ENCODE results near the gene MRPL24. TPM values are rescaled to one million over a fixed set of nuclear protein-coding genes. Genes with fewer than 3 reads are reported as not detected.

Gene MRPL24
- total and polyA plus RNA-seq, 2 of the 13 experiments (the other 11 are each of a cell fraction or from before 2014, with no cell fraction given), result 38.1 to 42.9 TPM

DNA sequence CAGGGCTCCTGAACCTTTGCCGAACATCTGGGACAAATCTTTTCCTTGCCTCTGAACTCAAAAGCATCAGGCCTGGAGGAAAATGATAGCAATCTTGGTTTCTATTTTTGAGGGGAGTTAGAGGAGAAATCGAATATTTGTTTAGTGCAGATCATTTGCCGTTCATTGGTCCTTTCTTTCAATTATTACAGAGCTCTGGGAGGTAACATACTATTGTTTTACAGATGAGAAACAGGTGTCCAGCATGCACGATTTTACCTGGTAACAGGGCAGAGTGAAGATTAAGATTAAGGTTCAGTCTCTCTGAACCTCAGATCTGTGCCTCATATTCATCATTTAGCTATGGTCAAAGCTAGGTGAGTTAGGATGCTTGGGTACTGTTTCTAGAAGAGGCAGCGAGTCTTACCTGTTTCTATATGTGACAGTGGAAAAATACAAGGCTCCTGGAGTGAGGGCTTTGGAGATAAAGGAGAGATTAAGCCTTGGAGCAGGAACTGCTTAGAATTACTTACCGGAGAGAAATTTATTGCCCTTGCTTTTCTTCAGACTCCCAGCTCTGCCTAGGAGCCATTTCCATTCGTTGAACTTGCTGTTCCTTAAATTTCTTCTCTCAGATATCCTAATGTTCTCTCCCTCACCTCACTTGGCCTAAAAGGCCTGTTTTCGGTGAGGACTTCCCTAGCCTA, 27.9 kb upstream of the MRPL24 start:
- Histone ChIP-seq H3K36me3 (replicated peaks in 1 of 2; ENCODE audit: control insufficient read depth in 1 of 2, insufficient read depth in 2 of 2, low read length in 2 of 2) (peaks cover 3 to 27% of the 10 kb centered on the region in 2 experiments; a peak in 3 of 5 replicates), H3K4me2 (ENCODE audit: low read depth, low read length) (peak overlapping the region; percentile 85), H3K27ac (ENCODE audit: extremely low read length, insufficient read depth, low read length) (no peak overlapping the region), H4K20me1 (ENCODE audit: insufficient read depth, low read length) (peaks cover 5% of the 10 kb centered on the region; the same call in 1 of the 2 replicates), H3K4me1 (ENCODE audit: insufficient read depth, low read length) (peaks cover 59% of the 10 kb centered on the region), H3K27me3 (ENCODE audit: control insufficient read depth in 1 of 2, insufficient read depth in 2 of 2, low read length in 2 of 2) (no peaks in the 10 kb centered on the region; a peak in 1 of 5 replicates), H3K79me2 (ENCODE audit: insufficient read depth, low read length) (peaks cover 66% of the 10 kb centered on the region), H3K9ac (ENCODE audit: insufficient read depth, low read depth, low read length) (peak overlapping the region; percentile 96), H2AFZ (ENCODE audit: low read length) (no peak overlapping the region), H3K4me3 (replicated peaks in 1 of 3; ENCODE audit: insufficient read depth in 1 of 3, low read depth in 2 of 3, low read length in 3 of 3) (peak overlapping the region; percentile 85 to 100 (median 92)), H3K9me3 (ENCODE audit: low read length) (no peaks in the 10 kb centered on the region)
- ATAC-seq, result no peak
- DNase-seq (ENCODE audit: low spot score), result no peak
- 35% methylated on average over 8 of the region's 8 CpGs for WGBS (ENCODE audit: low lambda C conversion rate)
- no TSS peak for BruUV-seq (replicated peaks)
- intact Hi-C loops (cut with micrococcal nuclease; ENCODE audit: unreplicated experiment) (no loop called here), in situ Hi-C loops (cut with HindIII; ENCODE audit: extremely low pct_ligation_motif_present, low pct_unique_long_range_greater_than_20kb) (loop anchor here (5.0 kb wide), 1 partner anchor 41 kb away; the partner anchor contains the start of genes ISG20L2 and METTL25B)
- ChIA-PET POLR2A (interaction anchor here (0.5 to 6.5 kb wide), 7 partner anchors 16 to 41 kb away, joined by 3 to 125 read pairs (median 4); partner anchors contain the start of genes ISG20L2, METTL25B and MRPL24), CTCF (ENCODE audit: low intra/inter-chr PET ratio, low total read pairs) (no interaction called here)
- FAIRE-seq, result no peak
- TF ChIP-seq SIX1 (CRISPR knock-in tag; IDR thresholded peaks at IDR 0.05; ENCODE audit: borderline replicate concordance) (no peak), NCOA5 (CRISPR knock-in tag; IDR thresholded peaks at IDR 0.05) (no peak), PHF5A (CRISPR knock-in tag; IDR thresholded peaks at IDR 0.05; ENCODE audit: low read depth, unreplicated experiment) (no peak), XBP1 (CRISPR knock-in tag; IDR thresholded peaks at IDR 0.05) (no peak)
- TF ChIP-seq, protein P1, sequence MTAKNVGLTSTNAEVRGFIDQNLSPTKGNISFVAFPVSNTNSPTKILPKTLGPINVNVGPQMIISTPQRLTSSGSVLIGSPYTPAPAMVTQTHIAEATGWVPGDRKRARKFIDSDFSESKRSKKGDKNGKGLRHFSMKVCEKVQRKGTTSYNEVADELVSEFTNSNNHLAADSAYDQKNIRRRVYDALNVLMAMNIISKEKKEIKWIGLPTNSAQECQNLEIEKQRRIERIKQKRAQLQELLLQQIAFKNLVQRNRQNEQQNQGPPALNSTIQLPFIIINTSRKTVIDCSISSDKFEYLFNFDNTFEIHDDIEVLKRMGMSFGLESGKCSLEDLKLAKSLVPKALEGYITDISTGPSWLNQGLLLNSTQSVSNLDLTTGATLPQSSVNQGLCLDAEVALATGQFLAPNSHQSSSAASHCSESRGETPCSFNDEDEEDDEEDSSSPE (CRISPR knock-in tag; IDR thresholded peaks at IDR 0.05), result no peak

Measured in HepG2 (cell line).